ENCODE data around the gene FIBCD1.

DNA sequence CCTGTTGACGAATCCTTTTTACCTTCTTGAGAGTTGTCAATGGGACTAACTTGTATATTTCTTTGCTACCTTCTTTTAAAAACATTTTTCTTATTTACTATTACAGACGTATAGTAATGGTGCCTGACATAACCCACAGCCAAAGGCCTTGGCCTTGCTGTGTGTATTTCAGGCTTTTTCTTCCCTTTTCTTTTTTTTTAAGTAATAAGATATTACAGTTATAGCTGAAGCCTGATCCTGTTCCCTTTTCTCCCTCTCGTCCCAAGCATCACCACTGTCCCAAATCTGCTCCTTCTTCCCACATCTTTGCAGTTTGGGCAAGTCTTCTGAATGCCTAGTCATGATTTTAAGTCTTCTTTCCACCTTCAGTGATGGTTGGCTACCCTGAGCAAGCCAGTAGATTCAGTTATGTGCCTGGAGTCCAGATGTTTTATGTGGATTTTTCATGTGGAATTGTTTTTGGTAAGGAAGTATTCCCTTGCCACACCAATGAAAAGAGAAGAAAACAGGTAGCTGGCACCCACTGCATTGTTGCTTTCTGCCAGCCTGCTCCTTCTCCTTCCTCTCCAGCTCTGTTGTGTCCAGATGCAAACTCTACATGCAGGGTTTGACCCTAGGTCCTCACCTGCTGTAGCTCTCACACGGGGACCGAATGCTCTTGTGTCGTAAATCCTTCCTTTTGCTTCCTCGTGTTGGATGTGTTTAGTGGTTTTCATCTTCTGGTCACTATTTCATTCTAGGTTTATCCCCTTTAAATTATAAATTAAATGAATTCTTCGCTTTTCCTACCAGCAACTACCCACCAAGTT is 77.5 kb downstream of the FIBCD1 start:
- no peak for TF ChIP-seq HDGF (IDR thresholded peaks at IDR 0.05; ENCODE audit: borderline replicate concordance)
- TF ChIP-seq SP1 (IDR thresholded peaks at IDR 0.05): no peak
- no peak for TF ChIP-seq FOXK2 (IDR thresholded peaks at IDR 0.05)
- TF ChIP-seq ZNF384 (IDR thresholded peaks at IDR 0.05): no peak
- TF ChIP-seq FOXM1 (IDR thresholded peaks at IDR 0.05; ENCODE audit: borderline replicate concordance): no peak
- TF ChIP-seq TARDBP (IDR thresholded peaks at IDR 0.05): no peak
- TF ChIP-seq CTBP1 (IDR thresholded peaks at IDR 0.05; ENCODE audit: borderline replicate concordance): no peak
- no peak for TF ChIP-seq BHLHE40 (IDR thresholded peaks at IDR 0.05; ENCODE audit: borderline replicate concordance)
